Midbrain (tissue), 1 donor: ENCODE measurements around the gene CBX7.

ENCODE experiments used
- DNase-seq: peaks from one replicate; lab custom pipeline; 2025; lab: John Stamatoyannopoulos, UW

Gene CBX7

GRCh38 chr22:39091126-39092081 is 61.1 kb downstream of the CBX7 start:
- DNase-seq = no peak

- DNase-seq = no peak
Measured at GRCh38 chr22:39090426-39091064, 61.9 kb downstream of the CBX7 start.

- no peak for DNase-seq
Measured at GRCh38 chr22:39089928-39090327, 62.6 kb downstream of the CBX7 start.

GRCh38 chr22:39088685-39089032 is 63.8 kb downstream of the CBX7 start:
- no peak for DNase-seq

- DNase-seq = peak; percentile 13
Measured at GRCh38 chr22:39087881-39088684, 64.4 kb downstream of the CBX7 start.

GRCh38 chr22:39087098-39087497 is 65.4 kb downstream of the CBX7 start:
- DNase-seq = no peak

GRCh38 chr22:39084666-39085065 is 67.8 kb downstream of the CBX7 start:
- DNase-seq = no peak

DNA sequence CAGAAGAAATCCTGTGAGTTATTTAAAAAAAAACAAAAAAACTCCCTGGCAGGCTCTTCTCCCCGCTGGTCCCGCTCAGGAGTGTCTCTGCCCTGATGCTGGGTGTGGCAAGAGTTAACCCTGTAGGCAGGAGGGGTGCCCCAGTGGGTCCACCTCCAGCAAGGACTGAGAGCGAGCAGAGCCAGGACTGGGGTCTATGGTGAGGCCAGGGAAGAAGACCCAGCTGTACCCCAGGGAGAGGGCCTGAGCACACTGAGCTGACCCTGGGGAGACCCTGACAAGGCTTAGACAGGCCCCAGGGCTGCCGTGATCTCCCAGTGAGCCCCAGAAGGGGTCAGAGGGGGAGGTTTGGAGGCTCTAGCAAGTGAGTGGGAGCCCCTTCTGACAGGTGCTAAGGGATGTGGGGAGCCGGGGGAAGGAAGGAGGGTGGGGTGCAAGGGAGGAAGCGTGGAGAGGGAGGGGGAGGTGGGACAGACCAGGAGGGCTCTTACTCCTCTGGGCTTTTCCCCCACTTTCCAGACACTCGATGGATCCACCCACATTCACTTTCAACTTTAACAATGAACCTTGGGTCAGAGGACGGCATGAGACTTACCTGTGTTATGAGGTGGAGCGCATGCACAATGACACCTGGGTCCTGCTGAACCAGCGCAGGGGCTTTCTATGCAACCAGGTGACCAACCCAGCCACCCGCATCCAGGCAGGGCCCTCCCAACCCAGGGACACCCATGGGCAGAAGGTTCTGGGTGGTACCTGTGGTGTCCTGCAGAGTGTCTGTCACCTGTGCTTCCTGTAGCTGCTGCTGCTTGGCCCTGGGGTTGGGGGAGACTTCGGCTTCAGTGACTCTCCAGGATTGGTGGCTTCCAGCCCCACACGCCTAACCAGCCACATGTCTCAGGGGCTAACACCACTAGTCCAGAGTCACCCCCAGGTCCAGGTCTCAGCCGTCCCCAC is 69.0 kb downstream of the CBX7 start:
- no peak for DNase-seq

DNA sequence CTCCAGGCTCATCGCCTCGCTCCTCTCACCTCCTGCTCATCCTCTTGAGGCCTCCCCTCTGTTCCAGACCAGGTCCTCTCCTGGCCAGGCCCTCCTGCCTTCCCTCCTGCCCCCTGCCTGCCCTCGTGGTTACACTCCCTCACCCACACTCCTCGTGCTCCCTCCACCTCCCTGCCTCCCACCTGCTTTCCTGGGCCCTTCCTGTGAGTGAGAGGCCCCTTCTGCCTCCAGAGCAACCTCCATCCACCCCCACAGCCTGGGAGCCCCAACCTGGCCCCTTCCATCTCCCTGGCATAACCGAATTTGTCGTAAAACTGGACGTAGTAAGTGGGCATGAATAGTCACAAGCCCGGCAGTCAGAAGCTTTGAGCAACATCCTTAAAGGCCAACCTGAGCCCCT is 70.9 kb downstream of the CBX7 start:
- no peak for DNase-seq

DNA sequence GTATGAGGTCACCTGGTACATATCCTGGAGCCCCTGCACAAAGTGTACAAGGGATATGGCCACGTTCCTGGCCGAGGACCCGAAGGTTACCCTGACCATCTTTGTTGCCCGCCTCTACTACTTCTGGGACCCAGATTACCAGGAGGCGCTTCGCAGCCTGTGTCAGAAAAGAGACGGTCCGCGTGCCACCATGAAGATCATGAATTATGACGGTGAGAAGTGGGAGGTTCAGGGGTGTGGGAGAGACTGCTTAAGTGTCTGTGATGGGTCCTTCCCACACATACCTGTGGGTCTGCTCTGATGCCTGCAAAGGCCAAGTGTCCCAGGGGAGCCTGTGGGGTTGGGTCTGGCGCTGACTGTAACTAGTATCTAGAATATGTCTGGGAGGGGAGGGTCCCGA is 71.5 kb downstream of the CBX7 start:
- no peak for DNase-seq
